ENCODE measurements around the gene PRR7.

PRR7 gene

DNA sequence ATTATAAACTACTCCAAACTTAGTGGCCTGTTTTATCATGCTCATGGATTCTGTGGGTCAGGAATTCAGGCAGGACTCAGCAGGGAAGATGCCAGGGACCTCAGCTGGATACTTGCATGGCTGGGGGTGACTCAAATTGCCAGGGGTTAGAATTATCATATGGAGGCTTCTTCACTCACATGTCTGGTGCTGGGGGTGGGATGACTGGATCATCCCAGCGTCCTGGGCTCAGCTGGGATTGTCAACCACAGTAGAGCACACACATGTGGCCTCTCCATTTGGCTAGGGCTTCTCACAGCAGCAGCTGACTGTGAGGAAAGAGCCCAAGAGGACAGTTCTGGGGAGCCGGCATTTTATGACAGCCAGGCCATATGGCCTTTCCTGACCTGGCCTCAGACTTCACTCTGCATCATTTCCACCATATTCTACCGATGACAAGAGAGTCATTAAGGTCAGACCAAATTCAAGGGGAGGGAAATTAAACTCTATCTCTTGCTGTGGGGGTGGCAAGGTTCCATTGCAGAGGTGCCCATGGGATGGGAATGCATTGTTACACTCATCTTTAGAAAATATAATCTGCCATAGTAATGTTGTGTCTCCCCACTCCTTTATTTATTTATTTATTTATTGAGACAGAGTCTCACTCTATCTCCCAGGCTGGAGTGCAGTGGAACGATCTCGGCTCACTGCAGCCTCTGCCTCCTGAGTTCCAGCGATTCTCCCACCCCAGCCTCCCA, 25.4 kb upstream of the PRR7 start:
- Histone ChIP-seq H3K27ac (no peak overlapping the region), H3K4me3 (no peak overlapping the region)

DNA sequence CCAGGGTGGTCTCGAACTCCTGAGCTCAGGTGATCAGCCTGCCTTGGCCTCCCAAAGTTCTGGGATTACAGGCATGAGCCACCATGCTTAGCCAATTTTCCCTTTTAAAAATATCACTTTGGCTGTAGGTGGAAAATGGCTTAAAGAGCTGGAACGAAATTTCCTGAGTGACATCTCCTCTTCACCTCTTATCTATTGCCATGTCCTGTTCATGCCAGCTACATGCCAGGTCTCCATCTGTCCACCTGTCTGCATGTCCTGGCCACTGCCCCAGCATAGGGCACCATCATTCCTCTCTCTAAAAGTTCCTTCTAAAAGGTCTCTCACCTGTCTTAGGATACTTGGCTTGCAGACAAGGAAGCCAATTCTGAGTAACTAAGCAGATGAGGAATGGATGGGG, 22.9 kb upstream of the PRR7 start:
- Histone ChIP-seq H3K27ac (no peak overlapping the region), H3K4me3 (no peak overlapping the region)

DNA sequence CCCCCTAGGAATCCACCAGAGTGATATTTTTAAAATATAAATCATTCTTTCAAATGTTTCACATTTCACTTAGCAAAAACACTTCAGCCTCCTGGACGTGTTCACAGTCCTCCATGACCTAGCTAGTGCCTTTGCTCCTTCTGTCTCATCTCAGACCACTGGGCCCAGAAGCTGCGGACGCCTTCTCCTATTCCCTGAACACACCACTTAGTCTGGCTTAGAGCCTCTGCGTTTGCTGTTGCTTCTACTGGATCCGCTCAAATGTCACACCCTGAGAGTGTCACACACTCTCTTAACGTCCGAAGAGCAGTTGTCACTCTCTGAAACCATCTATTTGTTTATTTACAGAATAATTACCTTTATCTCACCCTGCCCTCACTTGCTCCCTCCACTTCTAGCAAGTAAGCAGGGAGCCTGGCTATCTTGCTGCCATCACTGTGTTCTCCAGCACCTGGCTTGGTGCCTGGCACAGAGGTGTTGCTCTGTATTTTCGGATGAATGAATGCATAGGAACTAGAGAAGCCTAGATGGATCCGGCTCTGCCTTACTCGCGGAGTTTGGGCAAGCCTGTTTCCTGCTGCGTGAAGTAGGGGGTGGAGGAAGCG, 21.3 kb upstream of the PRR7 start:
- peak overlapping the region; percentile 24 to 76 (median 50) for H3K4me3 ChIP-seq
- H3K27ac ChIP-seq, result peak overlapping the region; percentile 57 to 95 (median 88)

GRCh38 chr5:177425801-177426565, 20.6 kb upstream of the PRR7 start:
- H3K4me3 ChIP-seq, result peak overlapping the region; percentile 24 to 76 (median 50)
- H3K27ac ChIP-seq, result peak overlapping the region; percentile 57 to 95 (median 88)

DNA sequence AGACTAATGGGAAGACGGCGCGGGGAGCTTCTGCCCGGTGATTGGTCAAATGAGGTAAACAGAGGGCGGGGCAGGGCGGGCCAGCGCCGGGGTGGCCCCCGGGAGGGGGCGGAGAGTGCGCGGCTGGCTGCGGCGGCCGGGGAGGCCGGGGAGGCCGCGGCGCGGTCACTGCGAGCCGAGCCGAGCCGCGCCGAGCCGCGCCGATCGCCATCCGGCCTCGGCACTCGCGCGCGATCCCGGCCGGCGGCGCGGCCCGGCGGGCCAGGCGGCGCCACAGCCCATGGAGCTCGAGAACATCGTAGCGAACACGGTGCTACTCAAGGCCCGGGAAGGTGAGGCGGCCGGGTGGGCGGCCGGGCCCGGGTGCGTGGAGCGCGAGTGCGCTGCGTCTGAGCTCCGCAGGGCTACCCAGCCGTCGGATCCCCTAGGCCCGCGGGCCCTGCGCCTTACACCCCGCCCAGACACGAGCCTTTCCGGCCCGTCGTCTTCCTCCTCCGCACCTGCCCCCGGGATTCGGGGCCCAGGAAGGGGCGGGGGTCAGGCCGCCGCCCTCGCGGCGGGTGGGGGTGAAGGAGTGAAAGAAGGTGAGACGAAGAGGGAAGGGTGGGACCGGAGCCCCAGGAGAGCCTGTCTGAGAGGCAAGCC, 19.9 kb upstream of the PRR7 start, which contains the start of gene GRK6:
Gene GRK6, plus strand, starts transcription at position 111 of the 645 bp plus-strand sequence. Its CDS starts 170 bp downstream, at position 281.
- H3K4me3 ChIP-seq, result peak within 1 kb of the TSS; percentile 61 to 90 (median 69)
- H3K27ac ChIP-seq, result peak within 1 kb of the TSS; percentile 74 to 97 (median 93)

DNA sequence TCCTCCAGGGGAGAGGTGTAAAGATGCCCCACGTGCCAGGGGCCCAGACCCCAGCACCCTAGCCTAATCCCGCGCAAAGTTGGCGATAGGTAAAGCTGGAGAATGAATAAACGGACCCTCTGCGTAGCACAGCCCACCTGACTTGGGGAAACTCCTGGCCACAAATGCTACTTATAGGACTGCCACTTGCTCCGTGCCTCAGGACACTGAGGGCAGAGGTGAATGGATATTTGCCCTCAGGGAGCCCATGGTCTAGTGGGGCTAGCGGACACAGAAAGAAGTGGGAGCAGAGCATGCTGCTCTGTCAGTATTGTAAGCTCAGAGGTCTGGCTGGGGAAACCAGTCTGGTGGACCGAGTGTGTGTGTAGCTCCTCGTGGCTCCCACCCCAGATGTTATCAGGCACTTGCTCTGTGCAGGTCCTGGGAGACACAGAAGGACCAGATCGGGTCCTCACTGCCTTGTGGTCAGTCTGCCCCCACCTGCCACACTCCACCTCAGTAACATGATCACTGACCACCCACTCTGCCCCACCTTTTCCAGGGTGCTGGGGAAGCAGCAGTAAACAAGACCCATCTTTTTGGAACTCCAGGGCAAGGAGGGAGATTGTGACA, 19.3 kb upstream of the PRR7 start:
- Histone ChIP-seq H3K27ac (peak overlapping the region; percentile 74 to 97 (median 93)), H3K4me3 (peak overlapping the region; percentile 61 to 90 (median 69))

DNA sequence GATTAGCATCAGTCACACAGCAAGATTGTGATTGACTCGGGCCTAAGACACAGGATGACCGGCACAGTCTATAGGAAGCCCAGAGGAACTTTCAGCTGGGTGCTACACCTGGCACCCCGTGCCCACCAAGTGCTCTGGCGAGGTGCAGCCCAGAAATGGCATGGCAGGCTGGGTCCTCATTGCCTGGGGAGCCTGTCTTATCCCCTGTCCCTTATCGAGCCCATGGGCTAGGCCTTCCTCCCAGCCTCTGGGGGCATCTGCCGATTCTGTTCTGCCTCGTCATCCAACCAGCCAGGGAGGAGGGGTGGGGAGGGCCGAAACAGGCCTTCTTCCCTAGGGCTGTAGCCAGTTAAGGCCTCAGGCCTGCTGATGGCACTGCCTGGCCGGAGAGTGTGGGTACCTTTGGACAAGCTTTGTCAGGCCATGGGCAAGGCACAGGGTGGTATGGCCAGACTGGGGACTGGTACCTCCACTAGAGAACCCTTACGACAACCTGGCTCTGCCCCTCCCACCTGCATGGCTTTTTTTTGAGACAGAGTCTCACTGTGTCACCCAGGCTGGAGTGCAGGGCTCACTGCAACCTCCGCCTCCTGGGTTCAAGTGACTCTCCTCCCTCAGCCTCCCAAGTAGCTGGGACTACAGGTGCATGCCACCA, 18.6 kb upstream of the PRR7 start:
- H3K4me3 ChIP-seq, result peak overlapping the region; percentile 61 to 90 (median 69)
- H3K27ac ChIP-seq, result peak overlapping the region in 18 of 21 experiments; percentile 44 to 97 (median 92)

GRCh38 chr5:177428574-177429217, 17.9 kb upstream of the PRR7 start:
- H3K27ac ChIP-seq, result peak overlapping the region in 19 of 21 experiments; percentile 44 to 97 (median 91)
- H3K4me3 ChIP-seq, result peak overlapping the region in 4 of 7 experiments; percentile 68 to 90 (median 73)

DNA sequence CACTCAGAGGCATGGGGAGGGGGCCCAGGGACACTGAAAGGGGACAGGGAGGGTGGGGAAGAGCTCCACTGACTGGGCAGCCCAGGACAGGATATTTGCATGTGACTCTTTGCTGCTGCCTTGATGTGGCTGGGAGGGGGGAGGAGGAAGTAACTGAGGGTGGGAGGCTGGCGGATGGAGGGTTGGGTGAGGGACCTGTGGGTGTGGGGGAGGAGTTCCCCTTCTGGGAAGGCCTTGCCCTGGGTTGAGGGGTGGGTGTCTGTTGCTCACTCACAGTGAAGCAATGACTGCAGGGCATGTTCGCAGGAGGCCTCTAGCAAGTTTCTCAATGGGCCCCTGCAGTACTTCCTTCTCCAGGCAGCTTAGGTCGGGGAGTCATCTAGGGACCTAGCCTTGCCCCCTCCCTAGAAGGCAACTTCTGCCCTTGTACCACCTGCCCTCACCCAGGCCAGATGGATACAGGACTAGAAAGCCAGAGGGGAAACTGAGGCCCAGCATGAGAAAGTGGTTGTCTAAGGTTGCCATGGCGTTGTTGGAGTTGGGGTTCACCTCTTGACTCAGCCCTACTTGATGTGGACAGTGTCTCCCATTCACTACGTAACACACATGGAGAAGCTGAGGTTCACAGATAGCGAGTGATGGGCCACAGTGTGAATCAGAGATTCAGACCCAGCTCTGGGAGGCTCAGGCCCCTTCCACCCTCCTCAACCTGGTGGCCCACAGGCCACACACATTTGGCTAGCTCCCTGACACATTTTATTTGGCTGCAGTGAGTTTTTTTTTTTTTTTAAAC, 17.2 kb upstream of the PRR7 start:
- peak overlapping the region in 20 of 21 experiments; percentile 15 to 97 (median 86) for H3K27ac ChIP-seq
- H3K4me3 ChIP-seq, result peak overlapping the region in 2 of 7 experiments; percentile 70 to 76

GRCh38 chr5:177430140-177430951, 16.3 kb upstream of the PRR7 start:
- H3K4me3 ChIP-seq, result no peak overlapping the region
- peak overlapping the region in 19 of 21 experiments; percentile 26 to 97 (median 81) for H3K27ac ChIP-seq

GRCh38 chr5:177430972-177431316, 15.7 kb upstream of the PRR7 start:
- H3K27ac ChIP-seq, result peak overlapping the region in 19 of 21 experiments; percentile 31 to 97 (median 81)

DNA sequence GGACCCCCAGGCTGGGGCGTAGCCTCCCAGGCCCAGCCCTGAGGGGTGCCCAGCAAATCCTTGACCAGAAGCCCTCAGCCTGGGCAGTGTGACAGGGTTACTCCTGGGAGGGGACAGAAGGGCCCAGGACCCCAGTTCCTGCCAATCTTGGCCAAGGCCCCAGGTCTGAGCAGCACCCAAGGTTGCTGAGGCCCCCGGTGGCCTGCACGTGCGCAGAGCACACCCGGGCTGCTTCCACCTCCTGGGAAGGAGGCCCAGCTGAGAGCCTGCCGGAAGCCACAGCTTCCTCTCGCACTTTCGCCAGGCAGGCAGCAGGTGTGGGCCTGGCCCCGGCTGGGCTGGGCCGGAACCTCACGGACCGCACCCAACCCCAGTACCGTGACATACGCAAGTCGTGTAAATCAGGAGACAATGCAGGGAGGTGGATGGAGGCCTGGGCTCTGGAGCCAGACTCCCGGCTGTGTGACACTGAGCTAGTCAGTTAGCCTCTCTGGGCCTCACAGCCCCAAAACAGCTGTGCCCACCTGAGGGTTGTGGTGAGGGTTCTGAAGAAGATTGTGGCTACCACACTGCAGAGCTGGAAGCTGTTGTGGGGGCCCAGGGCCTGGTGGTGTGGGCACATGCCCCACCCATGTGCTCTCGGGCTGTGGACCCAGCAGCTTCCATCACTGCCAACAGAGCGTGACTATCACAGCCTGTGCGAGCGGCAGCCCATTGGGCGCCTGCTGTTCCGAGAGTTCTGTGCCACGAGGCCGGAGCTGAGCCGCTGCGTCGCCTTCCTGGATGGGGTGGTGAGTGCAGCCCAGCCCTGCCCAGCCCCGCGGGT, 15.1 kb upstream of the PRR7 start:
- H3K27ac ChIP-seq, result peak overlapping the region in 19 of 21 experiments; percentile 31 to 97 (median 81)
- peak overlapping the region in 1 of 7 experiments; percentile 0 for H3K4me3 ChIP-seq

More at GRCh38 chr5:177430972-177431316, 15.7 kb upstream of the PRR7 start:
- no peak overlapping the region for H3K4me3 ChIP-seq

DNA sequence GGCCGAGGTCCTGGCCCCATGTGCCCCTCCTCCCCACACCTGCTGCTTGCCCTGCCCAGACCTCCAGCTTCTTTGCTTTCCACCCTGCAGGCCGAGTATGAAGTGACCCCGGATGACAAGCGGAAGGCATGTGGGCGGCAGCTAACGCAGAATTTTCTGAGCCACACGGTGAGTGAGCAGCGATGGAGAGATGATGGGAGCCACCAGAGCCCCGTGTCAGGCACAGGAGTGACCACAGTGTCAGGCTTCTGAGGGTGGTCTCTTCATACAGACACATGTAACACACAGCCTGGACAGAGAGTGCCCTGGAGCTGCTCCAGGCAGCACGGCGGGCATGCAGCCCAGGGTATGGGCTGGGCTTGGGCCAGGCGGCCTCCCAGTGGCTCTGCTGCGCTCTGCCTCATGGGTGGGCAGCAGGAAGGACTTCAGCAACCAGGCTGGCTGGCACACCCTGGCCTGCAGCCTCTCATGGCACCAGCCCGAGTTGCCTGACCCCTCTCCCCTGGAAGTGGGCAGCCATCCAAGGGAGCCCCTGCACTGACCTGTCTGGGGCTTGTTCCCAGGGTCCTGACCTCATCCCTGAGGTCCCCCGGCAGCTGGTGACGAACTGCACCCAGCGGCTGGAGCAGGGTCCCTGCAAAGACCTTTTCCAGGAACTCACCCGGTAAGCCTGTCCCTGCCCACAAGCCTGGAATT, 14.3 kb upstream of the PRR7 start:
- Histone ChIP-seq H3K27ac (peak overlapping the region in 17 of 21 experiments; percentile 36 to 96 (median 81)), H3K4me3 (peak overlapping the region in 1 of 7 experiments; percentile 0)

GRCh38 chr5:177432839-177433657, 13.6 kb upstream of the PRR7 start:
- Histone ChIP-seq H3K4me3 (no peak overlapping the region), H3K27ac (peak overlapping the region in 15 of 21 experiments; percentile 49 to 96 (median 86))
